NCI-H2029 (cell line): ENCODE measurements around the gene PCDHGA6.
"Not testable (repeated sequence)": the region's sequence is repeated elsewhere in the genome, so short reads cannot be mapped to it uniquely, and the experiment has no call there.

Experiments
- DNase-seq: peaks from one replicate; lab custom pipeline; 2025; lab: John Stamatoyannopoulos, UW

Gene PCDHGA6

GRCh38 chr5:141360685-141361084 is 13.0 kb upstream of the PCDHGA6 start:
- DNase-seq: no peak

GRCh38 chr5:141362719-141363118 is 11.0 kb upstream of the PCDHGA6 start:
- no peak for DNase-seq

- no peak for DNase-seq
These were observed 9.6 kb upstream of the PCDHGA6 start, which contains the start of gene PCDHGA5 for GRCh38 chr5:141363952-141364660. TSS of gene PCDHGA5 (plus strand) at chr5:141364162. CDS start at chr5:141364331, 169 bp downstream.

- DNase-seq: no peak
These were observed 7.4 kb upstream of the PCDHGA6 start for GRCh38 chr5:141366016-141366896.

GRCh38 chr5:141369994-141370848 is 3.5 kb upstream of the PCDHGA6 start, which contains the start of gene PCDHGB3:
TSS of gene PCDHGB3 (plus strand) at chr5:141370242. CDS start at chr5:141370395, 153 bp downstream.
- no peak for DNase-seq

GRCh38 chr5:141371572-141372475 is 1.9 kb upstream of the PCDHGA6 start:
- no peak for DNase-seq

- DNase-seq: no peak
These were observed 936 bp downstream of the PCDHGA6 start for GRCh38 chr5:141374627-141375026.

- DNase-seq: not testable (repeated sequence)
These were observed 1.9 kb downstream of the PCDHGA6 start for GRCh38 chr5:141375444-141376155.

- DNase-seq: no peak
These were observed 9.0 kb downstream of the PCDHGA6 start, which contains the start of gene PCDHGA7 for GRCh38 chr5:141382469-141383294. TSS of gene PCDHGA7 (plus strand) at chr5:141382742. CDS start at chr5:141382900, 158 bp downstream.

- DNase-seq: no peak
These were observed 9.7 kb downstream of the PCDHGA6 start for GRCh38 chr5:141383345-141383744.

- no peak for DNase-seq
These were observed 11.0 kb downstream of the PCDHGA6 start for GRCh38 chr5:141384471-141385267.

- DNase-seq: not testable (repeated sequence)
These were observed 14.0 kb downstream of the PCDHGA6 start, which contains the start of gene PCDHGB4 for GRCh38 chr5:141387557-141388311. TSS of gene PCDHGB4 (plus strand) at chr5:141387698. CDS start at chr5:141387885, 187 bp downstream.

GRCh38 chr5:141388661-141389060 is 15.0 kb downstream of the PCDHGA6 start:
- no peak for DNase-seq

- DNase-seq: no peak
These were observed 15.7 kb downstream of the PCDHGA6 start for GRCh38 chr5:141389153-141390042.

- DNase-seq: no peak
These were observed 18.9 kb downstream of the PCDHGA6 start, which contains the start of gene PCDHGA8 for GRCh38 chr5:141392429-141393198. TSS of gene PCDHGA8 (plus strand) at chr5:141392633. CDS start at chr5:141392814, 181 bp downstream.
